K562 (cell line): ENCODE results near the gene LAMA2. TPM values are rescaled to one million over a fixed set of nuclear protein-coding genes. Genes with fewer than 3 reads are reported as not detected.
A peak's percentile ranks its signal among the peaks of the same experiment; 100 is the strongest.

ENCODE experiments used
- ATAC-seq: fragments of 200-7000 bp; cut with Tn5 transposase; 3 replicates; pipeline ENCODE4 v1.9.1; 2020; ENCODE audit warnings: moderate library complexity
- BruUV-seq: library from RNA; stranded (reverse); fragments of 400-500 nt; replicated peaks from 2 replicates; lab custom pipeline; 2021; lab: Mats Ljungman, UMichigan
- CTCF ChIA-PET: fragments of 300-600 bp; formaldehyde crosslinking; extraction: SDS; loops from one replicate; lab custom pipeline; 2021; ENCODE audit warnings: low intra/inter-chr PET ratio; lab: Yijun Ruan, JAX
- POLR2A ChIA-PET: fragments of 300-600, 350-650 bp; sonication (Branson Sonifier 250); formaldehyde crosslinking; extraction: SDS; loops from one replicate; lab custom pipeline; 2021; ENCODE audit warnings: antibody characterized with exemption, inconsistent platforms; lab: Yijun Ruan, JAX
- DNase-seq, 4 experiments: peaks; one replicate each; pipeline versions ENCODE4 v3.0.0 to v3.0.0-alpha.2; 2011 to 2018; ENCODE audit warnings: low spot score in 3 of 4, mixed read lengths in 3 of 4; ENCODE audit errors: extremely low read depth in 1 of 4
- FAIRE-seq: peaks from 2 replicates; lab custom pipeline; 2011; peaks lifted over from hg19 to GRCh38; lab: Jason Lieb, UNC
- H2AFZ ChIP-seq: 2 replicates; pipeline ENCODE4 v1.6.0; 2011; ENCODE audit warnings: low read depth, low read length, control low read depth, inconsistent platforms
- H3K27ac ChIP-seq: fragments of 200-600 bp; 3 replicates; pipeline ENCODE4 v1.8.0; 2011; ENCODE audit warnings: low read depth, mild to moderate bottlenecking, control low read depth, inconsistent platforms, low read length, moderate library complexity, mixed read lengths; ENCODE audit errors: extremely low read depth
- H3K27me3 ChIP-seq, 2 experiments: fragments of 300-600 bp in 1 of 2; 2 replicates in 1 of 2; 3 replicates in 1 of 2; pipeline versions ENCODE4 v1.6.0 to v1.8.0; 2011; ENCODE audit warnings: inconsistent platforms in 2 of 2, low read length in 2 of 2, mild to moderate bottlenecking in 1 of 2, mixed read lengths in 1 of 2, moderate library complexity in 1 of 2; ENCODE audit not compliant: control insufficient read depth in 2 of 2, insufficient read depth in 2 of 2
- H3K36me3 ChIP-seq: fragments of 300-600 bp; 3 replicates; pipeline ENCODE4 v1.8.0; 2011; ENCODE audit warnings: mild to moderate bottlenecking, low read length, inconsistent platforms; ENCODE audit not compliant: control insufficient read depth, insufficient read depth
- H3K4me1 ChIP-seq, 2 experiments: fragments of 200-600 bp in 1 of 2; replicated peaks in 1 of 2; 2 replicates in 1 of 2; 3 replicates in 1 of 2; pipeline versions ENCODE4 v1.5.1 to v1.8.0; 2011; ENCODE audit warnings: inconsistent platforms in 2 of 2, low read length in 2 of 2, mild to moderate bottlenecking in 1 of 2, mixed read lengths in 1 of 2, moderate library complexity in 1 of 2; ENCODE audit not compliant: control insufficient read depth in 2 of 2, insufficient read depth in 2 of 2
- H3K4me2 ChIP-seq: 2 replicates; pipeline ENCODE4 v1.6.1; 2011; ENCODE audit warnings: low read length, control low read depth, inconsistent platforms, mixed read lengths; ENCODE audit not compliant: insufficient read depth
- H3K4me3 ChIP-seq: fragments of 200-600 bp; sonication (generic), shearing (Covaris generic); 2 replicates; pipeline ENCODE4 v1.5.1; 2016; ENCODE audit warnings: control low read depth, inconsistent platforms
- H3K79me2 ChIP-seq: fragments of 200-600 bp; 3 replicates; pipeline ENCODE4 v1.8.0; 2011; ENCODE audit warnings: low read length, inconsistent platforms; ENCODE audit not compliant: control insufficient read depth, insufficient read depth
- H3K9ac ChIP-seq, 2 experiments: 2 replicates each; pipeline versions ENCODE4 v1.6.0 to v1.6.1; 2011; ENCODE audit warnings: low read depth in 2 of 2, low read length in 2 of 2, control low read depth in 1 of 2, inconsistent platforms in 1 of 2, mild to moderate bottlenecking in 1 of 2, mixed read lengths in 1 of 2; ENCODE audit not compliant: insufficient read depth in 1 of 2
- H3K9me1 ChIP-seq: one replicate; pipeline ENCODE4 v1.6.0; 2011; ENCODE audit warnings: inconsistent platforms, mild to moderate bottlenecking, low read length, moderate library complexity; ENCODE audit not compliant: control insufficient read depth, insufficient read depth
- H3K9me3 ChIP-seq: replicated peaks from 2 replicates; pipeline ENCODE4 v1.5.1; 2011; ENCODE audit warnings: low read depth, low read length, inconsistent platforms; ENCODE audit not compliant: control insufficient read depth, insufficient read depth
- H4K20me1 ChIP-seq: replicated peaks from 2 replicates; pipeline ENCODE4 v1.6.1; 2011; ENCODE audit warnings: low read length, inconsistent platforms, mixed read lengths; ENCODE audit not compliant: control insufficient read depth, insufficient read depth
- ESRRB ChIP-seq: fragments of 250-450 bp; sonication (Bioruptor Pico); IDR thresholded peaks from 2 replicates; pipeline ENCODE4 v1.5.0; 2020; ENCODE audit warnings: mild to moderate bottlenecking, moderate library complexity, borderline replicate concordance
- FUS ChIP-seq: fragments of 200-400 bp; formaldehyde crosslinking; optimal IDR thresholded peaks from 2 replicates; pipeline ENCODE3; 2017; ENCODE audit warnings: low read depth, low read length
- MITF ChIP-seq: IDR thresholded peaks from 2 replicates; pipeline ENCODE4 v1.6.1; 2014; ENCODE audit warnings: antibody characterized with exemption
- NR2F6 ChIP-seq: fragments of 450-650 bp; formaldehyde crosslinking; IDR thresholded peaks from 2 replicates; pipeline ENCODE4 v1.4.0; 2020; ENCODE audit warnings: mild to moderate bottlenecking
- PCBP1 ChIP-seq: fragments of 200-400 bp; formaldehyde crosslinking; IDR thresholded peaks from 2 replicates; pipeline ENCODE4 v1.6.1; 2018; ENCODE audit warnings: mild to moderate bottlenecking, low read depth, low read length; ENCODE audit not compliant: poor library complexity, severe bottlenecking
- PCBP2 ChIP-seq: fragments of 200-400 bp; formaldehyde crosslinking; IDR thresholded peaks from 2 replicates; pipeline ENCODE4 v1.6.1; 2018; ENCODE audit warnings: low read length, low read depth, mild to moderate bottlenecking, moderate library complexity; ENCODE audit not compliant: poor library complexity, severe bottlenecking
- RHOXF2B ChIP-seq: fragments of 250-450 bp; sonication (Bioruptor Pico); conservative IDR thresholded peaks from 2 replicates; pipeline ENCODE4 v1.5.1; 2021
- SIN3B ChIP-seq: fragments of 450-650 bp; IDR thresholded peaks from 2 replicates; pipeline ENCODE4 v1.6.1; 2017; ENCODE audit warnings: low read depth, mild to moderate bottlenecking, moderate library complexity
- UBTF ChIP-seq, 2 experiments: IDR thresholded peaks; 2 replicates each; pipeline ENCODE4 v1.6.1; 2012; ENCODE audit warnings: improper control_type of control experiment in 2 of 2, low read depth in 2 of 2, low read length in 2 of 2, borderline replicate concordance in 1 of 2
- ZNF445 ChIP-seq: fragments of 250-450 bp; sonication (Bioruptor Pico); IDR thresholded peaks from 2 replicates; pipeline ENCODE4 v1.4.0; 2020; ENCODE audit warnings: low read depth, mild to moderate bottlenecking, moderate library complexity
- WGBS: fragments of 100-300 bp; shearing (Covaris generic); methylation state at CpG from one replicate; pipeline ENCODE4 v1.1.6; 2016; ENCODE audit warnings: low coverage, mixed read lengths; ENCODE audit not compliant: insufficient coverage; ENCODE audit errors: missing lambda C conversion rate; 5-methylcytosine and 5-hydroxymethylcytosine counted together
- in situ Hi-C: fragments of 300-500 bp; cut with MboI; formaldehyde crosslinking; loops from 4 replicates; pipeline ENCODE4 v1.15.0; 2018; ENCODE audit warnings: inconsistent platforms, mixed read lengths
- intact Hi-C: fragments of 100-400 bp; cut with micrococcal nuclease; formaldehyde crosslinking; loops from 2 replicates; pipeline ENCODE4 v1.14.2; 2022
- polyA plus RNA-seq, 8 experiments: library from polyadenylated mRNA; depleted of rRNA in 4 of 8; stranded (reverse) in 5 of 8; unstranded in 3 of 8; fragments of >200 nt; fragmentation: Nextera tagmentation in 2 of 8; fragmentation: Illumina TruSeq in 1 of 8; extraction: Ambion mirVana in 2 of 8; extraction: Trizol in 1 of 8; gene quantifications; 2 replicates each; pipeline versions ENCODE4 v1.2.1 to v1.2.3, GENCODE V29; 2011 to 2014; ENCODE audit warnings: inconsistent platforms in 1 of 8, missing spikeins in 1 of 8
- total RNA-seq, 7 experiments: library from RNA; depleted of rRNA in 6 of 7; stranded (reverse); fragments of >200 nt in 6 of 7; fragmentation: Illumina TruSeq in 2 of 7; extraction: Trizol in 2 of 7; gene quantifications; 2 replicates each; pipeline versions ENCODE4 v1.2.1 to v1.2.3, GENCODE V29; 2011 to 2021; ENCODE audit warnings: low replicate concordance in 1 of 7
- TF ChIP-seq, protein P1 (sequence below): fragments of 250-450 bp; sonication (Bioruptor Pico); IDR thresholded peaks from 2 replicates; pipeline ENCODE4 v1.4.0; 2020; ENCODE audit warnings: mild to moderate bottlenecking, moderate library complexity

The LAMA2 gene
- total and polyA plus RNA-seq, 9 of the 15 experiments (the other 6 are each of a cell fraction or from before 2014, with no cell fraction given): 0.04 to 1.5 (median 0.36) TPM

- H3K79me2 ChIP-seq: no peaks in the 10 kb centered on the region
- POLR2A ChIA-PET: no interaction called here
- in situ Hi-C loops (no loop called here), intact Hi-C loops (no loop called here)
- CTCF ChIA-PET: no interaction called here
- no peak overlapping the region for H2AFZ ChIP-seq
- no peak for FAIRE-seq
- BruUV-seq: no TSS peak
- DNase-seq: no peak
- 0% methylated on average over 1 of the region's 1 CpG for WGBS
- no peaks in the 10 kb centered on the region for H3K4me1 ChIP-seq
- no peaks in the 10 kb centered on the region for H3K9me1 ChIP-seq
- no peak overlapping the region for H3K9ac ChIP-seq
- no peaks in the 10 kb centered on the region for H3K9me3 ChIP-seq
- no peaks in the 10 kb centered on the region for H4K20me1 ChIP-seq
- H3K4me2 ChIP-seq: no peak overlapping the region
- H3K4me3 ChIP-seq: no peak overlapping the region
- no peaks in the 10 kb centered on the region for H3K36me3 ChIP-seq
- H3K27me3 ChIP-seq: no peaks in the 10 kb centered on the region
- ATAC-seq: no peak
- H3K27ac ChIP-seq: no peak overlapping the region
- TF ChIP-seq PCBP2: peak; percentile 81
- TF ChIP-seq PCBP1: peak; percentile 87
- no peak for TF ChIP-seq ESRRB
These were observed 502.2 kb downstream of the LAMA2 start for GRCh38 chr6:129385117-129385516.

DNA sequence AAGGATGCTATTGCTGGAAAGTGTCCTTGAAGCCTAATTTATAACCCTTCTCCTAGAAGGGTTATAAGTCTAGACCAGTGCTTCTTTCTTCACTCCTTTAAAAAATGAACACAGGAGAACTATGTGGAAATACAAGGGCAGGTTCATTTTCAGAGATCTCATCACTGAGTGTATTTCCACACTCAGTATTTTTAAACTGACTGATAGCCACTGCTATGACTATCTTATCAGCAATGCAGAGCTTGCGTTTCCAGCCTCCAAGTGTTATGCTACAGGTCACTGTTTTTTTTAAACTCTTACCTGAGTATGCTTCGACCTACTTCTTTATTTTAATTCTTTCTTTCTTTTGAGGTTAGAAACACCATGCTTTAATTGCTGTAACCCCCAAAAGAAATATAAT is 508.0 kb downstream of the LAMA2 start:
- no TSS peak for BruUV-seq
- ChIA-PET CTCF (no interaction called here), POLR2A (no interaction called here)
- intact Hi-C loops (no loop called here), in situ Hi-C loops (no loop called here)
- Histone ChIP-seq H3K9ac (no peak overlapping the region), H3K9me3 (no peaks in the 10 kb centered on the region), H4K20me1 (no peaks in the 10 kb centered on the region), H3K36me3 (no peaks in the 10 kb centered on the region), H2AFZ (no peak overlapping the region), H3K4me1 (no peaks in the 10 kb centered on the region), H3K27me3 (no peaks in the 10 kb centered on the region), H3K4me3 (no peak overlapping the region), H3K9me1 (no peaks in the 10 kb centered on the region), H3K27ac (no peak overlapping the region), H3K79me2 (no peaks in the 10 kb centered on the region), H3K4me2 (no peak overlapping the region)
- DNase-seq (no peak), ATAC-seq (no peak), FAIRE-seq (no peak)
- WGBS: 0% methylated on average over 2 of the region's 2 CpGs
- TF ChIP-seq UBTF (IDR thresholded peaks at IDR 0.05; ENCODE audit: borderline replicate concordance in 1 of 2, low read depth in 2 of 2, low read length in 2 of 2): no peak
- TF ChIP-seq NR2F6 (CRISPR knock-in tag): no peak
- TF ChIP-seq RHOXF2B (CRISPR knock-in tag): no peak
- no peak for TF ChIP-seq ZNF445 (CRISPR knock-in tag)
- no peak for TF ChIP-seq FUS
- TF ChIP-seq ESRRB: no peak
- no peak for TF ChIP-seq MITF
- TF ChIP-seq, protein P1, sequence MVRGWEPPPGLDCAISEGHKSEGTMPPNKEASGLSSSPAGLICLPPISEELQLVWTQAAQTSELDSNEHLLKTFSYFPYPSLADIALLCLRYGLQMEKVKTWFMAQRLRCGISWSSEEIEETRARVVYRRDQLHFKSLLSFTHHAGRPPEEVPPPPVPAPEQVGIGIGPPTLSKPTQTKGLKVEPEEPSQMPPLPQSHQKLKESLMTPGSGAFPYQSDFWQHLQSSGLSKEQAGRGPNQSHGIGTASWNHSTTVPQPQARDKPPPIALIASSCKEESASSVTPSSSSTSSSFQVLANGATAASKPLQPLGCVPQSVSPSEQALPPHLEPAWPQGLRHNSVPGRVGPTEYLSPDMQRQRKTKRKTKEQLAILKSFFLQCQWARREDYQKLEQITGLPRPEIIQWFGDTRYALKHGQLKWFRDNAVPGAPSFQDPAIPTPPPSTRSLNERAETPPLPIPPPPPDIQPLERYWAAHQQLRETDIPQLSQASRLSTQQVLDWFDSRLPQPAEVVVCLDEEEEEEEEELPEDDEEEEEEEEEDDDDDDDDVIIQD (CRISPR knock-in tag): no peak
- no peak for TF ChIP-seq SIN3B
